ENCODE measurements around the gene PATJ.
"Not testable (repeated sequence)": the region's sequence is repeated elsewhere in the genome, so short reads cannot be mapped to it uniquely, and the experiment has no call there.

The PATJ gene

GRCh38 chr1:61819421-61819820 is 77.1 kb downstream of the PATJ start:
- Histone ChIP-seq H3K9me3 (ENCODE audit: control insufficient read depth, low read length) (no peaks in the 10 kb centered on the region), H3K4me3 (ENCODE audit: extremely low read depth, insufficient read depth, low read length, poor library complexity, severe bottlenecking) (no peak overlapping the region), H3K4me1 (ENCODE audit: control insufficient read depth, insufficient read depth, low read length, poor library complexity, severe bottlenecking) (no peaks in the 10 kb centered on the region), H3K36me3 (ENCODE audit: control insufficient read depth, insufficient read depth, low read length) (no peaks in the 10 kb centered on the region), H3K27ac (ENCODE audit: low read depth, low read length, severe bottlenecking) (no peak overlapping the region)
- 100% methylated on average over 1 of the region's 9 CpGs; no CpG with 5 or more reads in 1 of the 2 experiments for WGBS, 2 experiments (ENCODE audit: insufficient coverage in 2 of 2)

GRCh38 chr1:61825393-61825792 is 83.1 kb downstream of the PATJ start:
- H3K36me3 ChIP-seq (ENCODE audit: control insufficient read depth, insufficient read depth, low read length): no peaks in the 10 kb centered on the region
- H3K9me3 ChIP-seq (ENCODE audit: control insufficient read depth, low read length): no peaks in the 10 kb centered on the region
- no peak overlapping the region for H3K4me3 ChIP-seq (ENCODE audit: extremely low read depth, insufficient read depth, low read length, poor library complexity, severe bottlenecking)
- 80% methylated on average over 1 of the region's 1 CpG; no CpG with 5 or more reads in 1 of the 2 experiments for WGBS, 2 experiments (ENCODE audit: insufficient coverage in 2 of 2)
- H3K27ac ChIP-seq (ENCODE audit: low read depth, low read length, severe bottlenecking): no peak overlapping the region
- no peaks in the 10 kb centered on the region for H3K4me1 ChIP-seq (ENCODE audit: control insufficient read depth, insufficient read depth, low read length, poor library complexity, severe bottlenecking)

GRCh38 chr1:61828805-61829204 is 86.5 kb downstream of the PATJ start:
- no CpG with 5 or more reads among the region's 3 CpGs for WGBS, 2 experiments (ENCODE audit: insufficient coverage in 2 of 2)
- H3K9me3 ChIP-seq (ENCODE audit: control insufficient read depth, low read length): no peaks in the 10 kb centered on the region
- H3K4me1 ChIP-seq (ENCODE audit: control insufficient read depth, insufficient read depth, low read length, poor library complexity, severe bottlenecking): no peaks in the 10 kb centered on the region
- no peaks in the 10 kb centered on the region for H3K36me3 ChIP-seq (ENCODE audit: control insufficient read depth, insufficient read depth, low read length)
- H3K4me3 ChIP-seq (ENCODE audit: extremely low read depth, insufficient read depth, low read length, poor library complexity, severe bottlenecking): no peak overlapping the region
- H3K27ac ChIP-seq (ENCODE audit: low read depth, low read length, severe bottlenecking): no peak overlapping the region

- Histone ChIP-seq H3K9me3 (ENCODE audit: control insufficient read depth, low read length) (no peaks in the 10 kb centered on the region), H3K36me3 (ENCODE audit: control insufficient read depth, insufficient read depth, low read length) (no peaks in the 10 kb centered on the region), H3K27ac (ENCODE audit: low read depth, low read length, severe bottlenecking) (no peak overlapping the region), H3K4me3 (ENCODE audit: extremely low read depth, insufficient read depth, low read length, poor library complexity, severe bottlenecking) (no peak overlapping the region), H3K4me1 (ENCODE audit: control insufficient read depth, insufficient read depth, low read length, poor library complexity, severe bottlenecking) (no peaks in the 10 kb centered on the region)
- WGBS, 2 experiments (ENCODE audit: insufficient coverage in 2 of 2): 100% methylated on average over 1 of the region's 3 CpGs
These were observed 94.4 kb downstream of the PATJ start for GRCh38 chr1:61836649-61837048.

GRCh38 chr1:61837607-61838006 is 95.3 kb downstream of the PATJ start:
- WGBS, 2 experiments (ENCODE audit: insufficient coverage in 2 of 2): 94 to 96% methylated on average over 5 of the region's 6 CpGs
- H3K27ac ChIP-seq (ENCODE audit: low read depth, low read length, severe bottlenecking); H3K9me3 ChIP-seq (ENCODE audit: control insufficient read depth, low read length); H3K4me3 ChIP-seq (ENCODE audit: extremely low read depth, insufficient read depth, low read length, poor library complexity, severe bottlenecking); H3K4me1 ChIP-seq (ENCODE audit: control insufficient read depth, insufficient read depth, low read length, poor library complexity, severe bottlenecking); H3K36me3 ChIP-seq (ENCODE audit: control insufficient read depth, insufficient read depth, low read length): not testable (repeated sequence)

GRCh38 chr1:61839679-61840078 is 97.4 kb downstream of the PATJ start:
- Histone ChIP-seq H3K36me3 (ENCODE audit: control insufficient read depth, insufficient read depth, low read length) (no peaks in the 10 kb centered on the region), H3K9me3 (ENCODE audit: control insufficient read depth, low read length) (no peaks in the 10 kb centered on the region), H3K27ac (ENCODE audit: low read depth, low read length, severe bottlenecking) (no peak overlapping the region), H3K4me3 (ENCODE audit: extremely low read depth, insufficient read depth, low read length, poor library complexity, severe bottlenecking) (no peak overlapping the region), H3K4me1 (ENCODE audit: control insufficient read depth, insufficient read depth, low read length, poor library complexity, severe bottlenecking) (no peaks in the 10 kb centered on the region)
- WGBS, 2 experiments (ENCODE audit: insufficient coverage in 2 of 2): no CpG with 5 or more reads among the region's 2 CpGs

GRCh38 chr1:61842036-61842435 is 99.8 kb downstream of the PATJ start:
- 90 to 92% methylated on average over 3 to 4 of the region's 4 CpGs for WGBS, 2 experiments (ENCODE audit: insufficient coverage in 2 of 2)
- no peak overlapping the region for H3K27ac ChIP-seq (ENCODE audit: low read depth, low read length, severe bottlenecking)
- no peaks in the 10 kb centered on the region for H3K36me3 ChIP-seq (ENCODE audit: control insufficient read depth, insufficient read depth, low read length)
- no peaks in the 10 kb centered on the region for H3K4me1 ChIP-seq (ENCODE audit: control insufficient read depth, insufficient read depth, low read length, poor library complexity, severe bottlenecking)
- H3K4me3 ChIP-seq (ENCODE audit: extremely low read depth, insufficient read depth, low read length, poor library complexity, severe bottlenecking): no peak overlapping the region
- no peaks in the 10 kb centered on the region for H3K9me3 ChIP-seq (ENCODE audit: control insufficient read depth, low read length)

- Histone ChIP-seq H3K9me3 (ENCODE audit: control insufficient read depth, low read length) (no peaks in the 10 kb centered on the region), H3K27ac (ENCODE audit: low read depth, low read length, severe bottlenecking) (no peak overlapping the region), H3K4me3 (ENCODE audit: extremely low read depth, insufficient read depth, low read length, poor library complexity, severe bottlenecking) (no peak overlapping the region), H3K4me1 (ENCODE audit: control insufficient read depth, insufficient read depth, low read length, poor library complexity, severe bottlenecking) (no peaks in the 10 kb centered on the region), H3K36me3 (ENCODE audit: control insufficient read depth, insufficient read depth, low read length) (no peaks in the 10 kb centered on the region)
- WGBS, 2 experiments (ENCODE audit: insufficient coverage in 2 of 2): no CpG with 5 or more reads among the region's 2 CpGs
These were observed 100.7 kb downstream of the PATJ start for GRCh38 chr1:61842863-61843514.

GRCh38 chr1:61844006-61844405 is 101.7 kb downstream of the PATJ start:
- Histone ChIP-seq H3K36me3 (ENCODE audit: control insufficient read depth, insufficient read depth, low read length) (no peaks in the 10 kb centered on the region), H3K4me3 (ENCODE audit: extremely low read depth, insufficient read depth, low read length, poor library complexity, severe bottlenecking) (no peak overlapping the region), H3K27ac (ENCODE audit: low read depth, low read length, severe bottlenecking) (no peak overlapping the region), H3K4me1 (ENCODE audit: control insufficient read depth, insufficient read depth, low read length, poor library complexity, severe bottlenecking) (no peaks in the 10 kb centered on the region), H3K9me3 (ENCODE audit: control insufficient read depth, low read length) (no peaks in the 10 kb centered on the region)
- WGBS, 2 experiments (ENCODE audit: insufficient coverage in 2 of 2): no CpG with 5 or more reads among the region's 1 CpG

GRCh38 chr1:61844664-61845063 is 102.4 kb downstream of the PATJ start:
- H3K4me3 ChIP-seq (ENCODE audit: extremely low read depth, insufficient read depth, low read length, poor library complexity, severe bottlenecking): not testable (repeated sequence)
- 83 to 100% methylated on average over 1 of the region's 2 CpGs for WGBS, 2 experiments (ENCODE audit: insufficient coverage in 2 of 2)

GRCh38 chr1:61851235-61851634 is 109.0 kb downstream of the PATJ start:
- Histone ChIP-seq H3K36me3 (ENCODE audit: control insufficient read depth, insufficient read depth, low read length) (no peaks in the 10 kb centered on the region), H3K9me3 (ENCODE audit: control insufficient read depth, low read length) (no peaks in the 10 kb centered on the region), H3K27ac (ENCODE audit: low read depth, low read length, severe bottlenecking) (no peak overlapping the region), H3K4me3 (ENCODE audit: extremely low read depth, insufficient read depth, low read length, poor library complexity, severe bottlenecking) (no peak overlapping the region), H3K4me1 (ENCODE audit: control insufficient read depth, insufficient read depth, low read length, poor library complexity, severe bottlenecking) (no peaks in the 10 kb centered on the region)
- 77 to 90% methylated on average over 4 to 6 of the region's 6 CpGs for WGBS, 2 experiments (ENCODE audit: insufficient coverage in 2 of 2)

More at GRCh38 chr1:61844664-61845063, 102.4 kb downstream of the PATJ start:
- H3K4me1 ChIP-seq (ENCODE audit: control insufficient read depth, insufficient read depth, low read length, poor library complexity, severe bottlenecking); H3K9me3 ChIP-seq (ENCODE audit: control insufficient read depth, low read length); H3K36me3 ChIP-seq (ENCODE audit: control insufficient read depth, insufficient read depth, low read length); H3K27ac ChIP-seq (ENCODE audit: low read depth, low read length, severe bottlenecking): not testable (repeated sequence)
